ENCODE data around the gene OR2T2.
"Not testable (repeated sequence)": the region's sequence is repeated elsewhere in the genome, so short reads cannot be mapped to it uniquely, and the experiment has no call there.

Gene OR2T2, protein sequence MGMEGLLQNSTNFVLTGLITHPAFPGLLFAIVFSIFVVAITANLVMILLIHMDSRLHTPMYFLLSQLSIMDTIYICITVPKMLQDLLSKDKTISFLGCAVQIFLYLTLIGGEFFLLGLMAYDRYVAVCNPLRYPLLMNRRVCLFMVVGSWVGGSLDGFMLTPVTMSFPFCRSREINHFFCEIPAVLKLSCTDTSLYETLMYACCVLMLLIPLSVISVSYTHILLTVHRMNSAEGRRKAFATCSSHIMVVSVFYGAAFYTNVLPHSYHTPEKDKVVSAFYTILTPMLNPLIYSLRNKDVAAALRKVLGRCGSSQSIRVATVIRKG

GRCh38 chr1:248445399-248445798, at the start of gene OR2T2:
OR2T2 (plus strand) TSS chr1:248445637; CDS start chr1:248452798, 7,161 bp downstream.
- not testable (repeated sequence) for ATAC-seq (ENCODE audit: low read depth); H3K27me3 ChIP-seq (ENCODE audit: insufficient read depth, poor library complexity, severe bottlenecking); H3K4me1 ChIP-seq (ENCODE audit: insufficient read depth, poor library complexity, severe bottlenecking); H3K9me3 ChIP-seq (ENCODE audit: severe bottlenecking); H3K4me3 ChIP-seq (ENCODE audit: severe bottlenecking); H3K36me3 ChIP-seq (ENCODE audit: low read depth); DNase-seq (ENCODE audit: low spot score); H3K27ac ChIP-seq (ENCODE audit: poor library complexity, severe bottlenecking)

GRCh38 chr1:248402748-248403147, 42.7 kb upstream of the OR2T2 start, which contains the start of gene OR2T1:
OR2T1 (plus strand) TSS chr1:248403048; CDS start chr1:248406148, 3,100 bp downstream.
- TF ChIP-seq, protein P1, sequence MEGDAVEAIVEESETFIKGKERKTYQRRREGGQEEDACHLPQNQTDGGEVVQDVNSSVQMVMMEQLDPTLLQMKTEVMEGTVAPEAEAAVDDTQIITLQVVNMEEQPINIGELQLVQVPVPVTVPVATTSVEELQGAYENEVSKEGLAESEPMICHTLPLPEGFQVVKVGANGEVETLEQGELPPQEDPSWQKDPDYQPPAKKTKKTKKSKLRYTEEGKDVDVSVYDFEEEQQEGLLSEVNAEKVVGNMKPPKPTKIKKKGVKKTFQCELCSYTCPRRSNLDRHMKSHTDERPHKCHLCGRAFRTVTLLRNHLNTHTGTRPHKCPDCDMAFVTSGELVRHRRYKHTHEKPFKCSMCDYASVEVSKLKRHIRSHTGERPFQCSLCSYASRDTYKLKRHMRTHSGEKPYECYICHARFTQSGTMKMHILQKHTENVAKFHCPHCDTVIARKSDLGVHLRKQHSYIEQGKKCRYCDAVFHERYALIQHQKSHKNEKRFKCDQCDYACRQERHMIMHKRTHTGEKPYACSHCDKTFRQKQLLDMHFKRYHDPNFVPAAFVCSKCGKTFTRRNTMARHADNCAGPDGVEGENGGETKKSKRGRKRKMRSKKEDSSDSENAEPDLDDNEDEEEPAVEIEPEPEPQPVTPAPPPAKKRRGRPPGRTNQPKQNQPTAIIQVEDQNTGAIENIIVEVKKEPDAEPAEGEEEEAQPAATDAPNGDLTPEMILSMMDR (IDR thresholded peaks at IDR 0.05; ENCODE audit: poor library complexity, severe bottlenecking) = no peak
- Histone ChIP-seq H3K36me3 (ENCODE audit: low read depth) (no peaks in the 10 kb centered on the region), H3K9me3 (ENCODE audit: severe bottlenecking) (peaks cover 2% of the 10 kb centered on the region), H3K4me3 (ENCODE audit: severe bottlenecking) (no peak within 1 kb of the TSS), H3K27ac (ENCODE audit: poor library complexity, severe bottlenecking) (no peak within 1 kb of the TSS), H3K4me1 (ENCODE audit: insufficient read depth, poor library complexity, severe bottlenecking) (no peaks in the 10 kb centered on the region), H3K27me3 (ENCODE audit: insufficient read depth, poor library complexity, severe bottlenecking) (no peaks in the 10 kb centered on the region)
- ATAC-seq (ENCODE audit: low read depth) = no peak
- DNase-seq (ENCODE audit: low spot score) = no peak

DNA sequence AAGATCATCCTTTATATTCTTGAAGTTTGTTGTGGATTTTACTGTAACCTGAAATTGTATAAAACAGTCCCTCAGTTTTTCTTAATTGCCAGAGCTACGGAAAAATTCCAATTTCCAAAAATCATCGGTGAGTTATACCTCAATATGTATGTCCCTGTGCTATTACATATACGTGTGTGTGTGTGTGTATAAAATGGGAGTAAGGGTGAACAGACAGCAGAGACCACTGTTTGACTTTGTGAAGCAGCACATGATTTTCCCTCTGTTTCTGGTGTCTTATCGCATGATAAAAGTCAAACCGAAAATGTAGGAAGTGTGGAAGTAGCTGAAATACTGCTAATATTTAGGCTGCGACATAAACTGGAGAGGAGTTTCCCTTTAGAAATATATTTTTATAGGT, 41.4 kb upstream of the OR2T2 start:
- no peaks in the 10 kb centered on the region for H3K9me3 ChIP-seq (ENCODE audit: severe bottlenecking)

DNA sequence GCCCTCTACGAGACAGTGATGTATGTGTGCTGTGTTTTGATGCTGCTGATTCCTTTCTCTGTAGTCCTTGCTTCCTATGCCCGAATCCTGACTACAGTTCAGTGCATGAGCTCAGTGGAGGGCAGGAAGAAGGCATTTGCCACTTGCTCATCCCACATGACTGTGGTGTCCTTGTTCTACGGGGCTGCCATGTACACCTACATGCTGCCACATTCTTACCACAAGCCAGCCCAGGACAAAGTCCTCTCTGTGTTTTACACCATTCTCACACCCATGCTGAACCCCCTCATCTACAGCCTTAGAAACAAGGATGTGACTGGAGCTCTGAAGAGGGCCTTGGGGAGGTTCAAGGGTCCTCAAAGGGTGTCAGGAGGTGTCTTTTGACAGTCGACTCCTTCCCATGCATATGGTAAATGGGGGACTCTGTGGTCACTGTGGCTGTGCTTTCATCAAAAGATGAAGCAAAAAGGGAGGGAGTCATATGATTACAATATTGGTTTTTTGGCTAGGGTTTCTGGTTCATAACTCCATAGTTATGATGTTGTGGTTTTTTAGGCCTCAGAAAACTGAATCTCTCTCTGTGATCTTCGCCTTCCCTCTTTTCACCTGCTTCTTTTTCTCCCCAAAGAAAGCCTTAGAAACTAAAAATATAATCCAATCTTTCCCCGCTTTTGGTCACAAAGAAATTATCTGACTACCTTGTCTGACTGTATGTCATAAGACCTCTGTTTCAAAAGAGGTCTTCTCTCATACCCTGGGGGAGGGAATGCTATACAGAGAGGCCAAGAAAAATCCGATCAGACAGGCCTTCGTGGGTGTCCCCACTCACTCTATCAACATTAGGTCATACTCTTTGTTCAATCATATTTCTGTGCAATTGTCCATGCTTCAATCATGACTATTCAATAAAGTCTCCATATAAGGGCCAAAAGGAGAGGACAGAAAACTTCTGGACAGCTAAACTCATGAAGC, 38.4 kb upstream of the OR2T2 start:
- TF ChIP-seq, protein P1 (IDR thresholded peaks at IDR 0.05; ENCODE audit: poor library complexity, severe bottlenecking) = no peak
- no peak for ATAC-seq (ENCODE audit: low read depth)
- H3K4me3 ChIP-seq (ENCODE audit: severe bottlenecking) = no peak overlapping the region

More for the DNA sequence above, 41.4 kb upstream of the OR2T2 start:
- H3K27me3 ChIP-seq (ENCODE audit: insufficient read depth, poor library complexity, severe bottlenecking) = no peaks in the 10 kb centered on the region
- H3K27ac ChIP-seq (ENCODE audit: poor library complexity, severe bottlenecking) = no peak overlapping the region
- H3K4me1 ChIP-seq (ENCODE audit: insufficient read depth, poor library complexity, severe bottlenecking) = no peaks in the 10 kb centered on the region
- TF ChIP-seq, protein P1 (IDR thresholded peaks at IDR 0.05; ENCODE audit: poor library complexity, severe bottlenecking) = no peak
- DNase-seq (ENCODE audit: low spot score) (no peak), ATAC-seq (ENCODE audit: low read depth) (no peak)
- no peaks in the 10 kb centered on the region for H3K36me3 ChIP-seq (ENCODE audit: low read depth)
- H3K4me3 ChIP-seq (ENCODE audit: severe bottlenecking) = no peak overlapping the region

DNA sequence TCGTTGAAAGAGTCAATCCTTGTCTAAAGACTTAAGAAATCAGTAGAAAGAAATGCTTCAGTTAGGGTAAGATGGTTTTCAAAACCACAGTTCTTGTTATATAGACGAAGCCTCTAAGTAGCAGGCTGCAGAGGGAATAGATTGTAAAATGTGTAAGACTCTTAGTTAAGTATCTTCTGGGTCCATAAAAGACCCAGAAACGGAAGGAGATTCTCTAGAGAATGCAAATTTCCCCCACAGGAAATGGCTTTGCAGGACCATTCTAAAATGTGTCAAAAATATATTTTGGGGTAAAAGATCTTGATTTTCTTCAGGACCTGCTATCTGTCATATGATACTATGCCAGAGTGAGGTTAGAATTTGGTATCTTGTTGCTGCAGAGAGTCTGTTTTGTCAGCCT, 29.2 kb upstream of the OR2T2 start:
- TF ChIP-seq, protein P1 (IDR thresholded peaks at IDR 0.05; ENCODE audit: poor library complexity, severe bottlenecking) = no peak
- Histone ChIP-seq H3K4me1 (ENCODE audit: insufficient read depth, poor library complexity, severe bottlenecking) (no peaks in the 10 kb centered on the region), H3K4me3 (ENCODE audit: severe bottlenecking) (no peak overlapping the region), H3K9me3 (ENCODE audit: severe bottlenecking) (no peaks in the 10 kb centered on the region), H3K36me3 (ENCODE audit: low read depth) (no peaks in the 10 kb centered on the region), H3K27me3 (ENCODE audit: insufficient read depth, poor library complexity, severe bottlenecking) (no peaks in the 10 kb centered on the region), H3K27ac (ENCODE audit: poor library complexity, severe bottlenecking) (no peak overlapping the region)
- DNase-seq (ENCODE audit: low spot score) = no peak
- ATAC-seq (ENCODE audit: low read depth) = no peak

More for the DNA sequence above, 38.4 kb upstream of the OR2T2 start:
- H3K27me3 ChIP-seq (ENCODE audit: insufficient read depth, poor library complexity, severe bottlenecking) = no peaks in the 10 kb centered on the region
- no peaks in the 10 kb centered on the region for H3K9me3 ChIP-seq (ENCODE audit: severe bottlenecking)
- DNase-seq (ENCODE audit: low spot score) = no peak
- no peaks in the 10 kb centered on the region for H3K4me1 ChIP-seq (ENCODE audit: insufficient read depth, poor library complexity, severe bottlenecking)
- no peaks in the 10 kb centered on the region for H3K36me3 ChIP-seq (ENCODE audit: low read depth)
- no peak overlapping the region for H3K27ac ChIP-seq (ENCODE audit: poor library complexity, severe bottlenecking)
